Choroid plexus epithelial cell (primary cell): ENCODE data around the gene HRH2.

Experiments used
- DNase-seq: peaks from one replicate; pipeline ENCODE4 v3.0.0-alpha.2; 2010; ENCODE audit warnings: low read depth
- H3K4me3 ChIP-seq: 2 replicates; pipeline ENCODE4 v1.5.1; 2011; ENCODE audit warnings: low read depth, mild to moderate bottlenecking, control low read depth, low read length, moderate library complexity
- TF ChIP-seq, protein P1 (sequence below): conservative IDR thresholded peaks from 2 replicates; pipeline ENCODE4 v1.5.1; 2011; ENCODE audit warnings: low read depth, mild to moderate bottlenecking, control low read depth, inconsistent platforms, low read length, moderate library complexity

HRH2 gene

GRCh38 chr5:175617447-175617846 lies 40.4 kb upstream of the HRH2 start:
- H3K4me3 ChIP-seq, result no peak overlapping the region
- TF ChIP-seq, protein P1, sequence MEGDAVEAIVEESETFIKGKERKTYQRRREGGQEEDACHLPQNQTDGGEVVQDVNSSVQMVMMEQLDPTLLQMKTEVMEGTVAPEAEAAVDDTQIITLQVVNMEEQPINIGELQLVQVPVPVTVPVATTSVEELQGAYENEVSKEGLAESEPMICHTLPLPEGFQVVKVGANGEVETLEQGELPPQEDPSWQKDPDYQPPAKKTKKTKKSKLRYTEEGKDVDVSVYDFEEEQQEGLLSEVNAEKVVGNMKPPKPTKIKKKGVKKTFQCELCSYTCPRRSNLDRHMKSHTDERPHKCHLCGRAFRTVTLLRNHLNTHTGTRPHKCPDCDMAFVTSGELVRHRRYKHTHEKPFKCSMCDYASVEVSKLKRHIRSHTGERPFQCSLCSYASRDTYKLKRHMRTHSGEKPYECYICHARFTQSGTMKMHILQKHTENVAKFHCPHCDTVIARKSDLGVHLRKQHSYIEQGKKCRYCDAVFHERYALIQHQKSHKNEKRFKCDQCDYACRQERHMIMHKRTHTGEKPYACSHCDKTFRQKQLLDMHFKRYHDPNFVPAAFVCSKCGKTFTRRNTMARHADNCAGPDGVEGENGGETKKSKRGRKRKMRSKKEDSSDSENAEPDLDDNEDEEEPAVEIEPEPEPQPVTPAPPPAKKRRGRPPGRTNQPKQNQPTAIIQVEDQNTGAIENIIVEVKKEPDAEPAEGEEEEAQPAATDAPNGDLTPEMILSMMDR, result no peak
- no peak for DNase-seq

GRCh38 chr5:175620527-175620926 lies 37.3 kb upstream of the HRH2 start:
- H3K4me3 ChIP-seq, result no peak overlapping the region
- DNase-seq, result no peak
- TF ChIP-seq, protein P1, result no peak

- DNase-seq, result no peak
- no peak overlapping the region for H3K4me3 ChIP-seq
- TF ChIP-seq, protein P1, result no peak
These were observed 35.9 kb upstream of the HRH2 start for GRCh38 chr5:175621971-175622370.

- TF ChIP-seq, protein P1, result no peak
- H3K4me3 ChIP-seq, result no peak overlapping the region
- DNase-seq, result no peak
These were observed 34.8 kb upstream of the HRH2 start for GRCh38 chr5:175623088-175623487.

DNA sequence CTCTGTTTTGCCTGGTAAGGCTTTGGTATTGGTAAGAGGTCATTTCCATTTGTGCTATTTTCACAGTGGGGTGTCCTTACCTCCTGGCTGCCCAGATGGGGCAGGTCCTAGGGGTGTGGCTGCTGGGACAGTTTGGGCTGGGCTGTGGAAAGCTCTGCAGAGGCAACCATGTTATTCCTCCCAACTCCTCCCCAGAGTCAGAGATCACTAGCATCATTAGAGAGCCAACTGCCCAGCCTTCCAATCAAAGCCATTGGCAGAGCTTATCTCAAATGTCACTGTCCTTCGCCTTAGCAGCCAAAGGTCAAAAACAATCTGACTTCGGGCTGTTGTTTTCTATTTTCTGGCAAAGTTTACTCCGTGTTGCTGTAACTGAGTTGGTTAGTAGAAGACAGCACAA lies 33.6 kb upstream of the HRH2 start:
- no peak overlapping the region for H3K4me3 ChIP-seq
- no peak for DNase-seq
- TF ChIP-seq, protein P1, result no peak

- H3K4me3 ChIP-seq, result no peak overlapping the region
- TF ChIP-seq, protein P1, result no peak
- DNase-seq, result no peak
These were observed 30.9 kb upstream of the HRH2 start for GRCh38 chr5:175627005-175627404.

DNA sequence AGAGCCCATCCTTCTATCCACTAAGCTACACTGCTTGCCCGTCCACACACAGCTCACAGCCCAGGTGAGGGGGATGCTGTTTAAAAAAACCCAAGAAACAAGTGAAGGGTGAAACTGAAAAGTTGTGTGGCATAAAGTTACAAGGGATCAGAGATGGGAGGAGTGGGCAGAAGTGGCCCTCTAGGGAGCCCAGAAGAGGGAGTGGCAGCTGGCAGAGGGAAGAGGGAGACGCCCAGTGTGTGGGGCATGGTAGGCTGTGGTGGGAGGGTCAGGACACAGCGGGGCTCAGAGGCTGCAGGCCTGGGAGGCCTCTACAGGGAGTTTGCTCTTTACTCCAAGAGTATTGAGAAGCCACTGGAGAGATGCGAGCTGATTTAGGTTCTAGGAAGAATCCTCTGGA lies 30.1 kb upstream of the HRH2 start:
- no peak overlapping the region for H3K4me3 ChIP-seq
- TF ChIP-seq, protein P1, result no peak
- no peak for DNase-seq
